ENCODE results near the gene PKNOX1. TPM values are rescaled to one million over a fixed set of nuclear protein-coding genes. Genes with fewer than 3 reads are reported as not detected.
A peak's percentile ranks its signal among the peaks of the same experiment; 100 is the strongest.

The PKNOX1 gene
- total and polyA plus RNA-seq, 9 of the 15 experiments (the other 6 are each of a cell fraction or from before 2014, with no cell fraction given): 8.8 to 25.9 (median 13.2) TPM

DNA sequence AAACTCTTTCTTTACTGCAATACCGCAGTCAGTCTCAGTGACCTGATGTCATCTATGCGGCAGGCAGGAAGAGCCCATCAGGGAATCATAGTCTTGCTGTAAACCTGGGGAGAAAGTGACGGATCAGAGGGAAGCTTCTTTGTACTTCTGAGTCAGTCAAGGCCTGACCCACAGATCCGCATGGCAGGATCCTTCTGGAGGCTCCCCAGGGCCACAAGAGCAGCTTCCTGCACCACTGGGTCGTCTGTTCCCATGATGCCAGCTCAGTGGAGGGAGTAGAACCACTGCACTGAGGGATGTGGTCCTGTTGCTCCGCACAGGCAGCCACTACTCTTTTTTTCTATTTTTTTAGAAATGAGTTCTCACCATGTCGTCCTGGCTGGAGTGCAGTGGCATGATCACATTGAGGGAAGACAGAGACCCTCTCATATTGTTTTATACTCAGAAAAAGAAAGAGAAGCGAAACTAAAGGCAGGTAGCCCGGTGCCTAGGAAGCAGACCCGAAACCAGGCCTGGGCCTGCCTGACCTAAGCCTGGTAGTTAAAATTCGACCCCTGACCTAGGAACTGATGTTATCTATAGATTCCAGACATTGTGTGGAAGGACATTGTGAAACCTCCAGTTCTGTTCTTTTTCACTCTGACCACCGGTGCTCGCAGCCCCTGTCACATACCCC, 42.7 kb upstream of the PKNOX1 start:
- in situ Hi-C loops (cut with MboI): no loop called here
- TF ChIP-seq, protein P1, sequence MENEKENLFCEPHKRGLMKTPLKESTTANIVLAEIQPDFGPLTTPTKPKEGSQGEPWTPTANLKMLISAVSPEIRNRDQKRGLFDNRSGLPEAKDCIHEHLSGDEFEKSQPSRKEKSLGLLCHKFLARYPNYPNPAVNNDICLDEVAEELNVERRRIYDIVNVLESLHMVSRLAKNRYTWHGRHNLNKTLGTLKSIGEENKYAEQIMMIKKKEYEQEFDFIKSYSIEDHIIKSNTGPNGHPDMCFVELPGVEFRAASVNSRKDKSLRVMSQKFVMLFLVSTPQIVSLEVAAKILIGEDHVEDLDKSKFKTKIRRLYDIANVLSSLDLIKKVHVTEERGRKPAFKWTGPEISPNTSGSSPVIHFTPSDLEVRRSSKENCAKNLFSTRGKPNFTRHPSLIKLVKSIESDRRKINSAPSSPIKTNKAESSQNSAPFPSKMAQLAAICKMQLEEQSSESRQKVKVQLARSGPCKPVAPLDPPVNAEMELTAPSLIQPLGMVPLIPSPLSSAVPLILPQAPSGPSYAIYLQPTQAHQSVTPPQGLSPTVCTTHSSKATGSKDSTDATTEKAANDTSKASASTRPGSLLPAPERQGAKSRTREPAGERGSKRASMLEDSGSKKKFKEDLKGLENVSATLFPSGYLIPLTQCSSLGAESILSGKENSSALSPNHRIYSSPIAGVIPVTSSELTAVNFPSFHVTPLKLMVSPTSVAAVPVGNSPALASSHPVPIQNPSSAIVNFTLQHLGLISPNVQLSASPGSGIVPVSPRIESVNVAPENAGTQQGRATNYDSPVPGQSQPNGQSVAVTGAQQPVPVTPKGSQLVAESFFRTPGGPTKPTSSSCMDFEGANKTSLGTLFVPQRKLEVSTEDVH (IDR thresholded peaks at IDR 0.05; ENCODE audit: low read depth, partially characterized antibody): no peak
- peak; percentile 73 for TF ChIP-seq NR2C1 (IDR thresholded peaks at IDR 0.05)
- peak; percentile 85 for TF ChIP-seq NR2C1 (tag; IDR thresholded peaks at IDR 0.05)
- TF ChIP-seq SMARCA4 (IDR thresholded peaks at IDR 0.05): no peak
- TF ChIP-seq SP1 (CRISPR knock-in tag; IDR thresholded peaks at IDR 0.05): no peak
- TF ChIP-seq IFI16 (CRISPR knock-in tag; IDR thresholded peaks at IDR 0.05): no peak
- no peak for TF ChIP-seq POLR2AphosphoS2 (IDR thresholded peaks at IDR 0.05; ENCODE audit: low read length)
- peak; percentile 46; the same call in 1 of the 2 replicates for TF ChIP-seq ZFX (CRISPR knock-in tag; IDR thresholded peaks at IDR 0.05)
- no peak for TF ChIP-seq ZNF212 (CRISPR knock-in tag; IDR thresholded peaks at IDR 0.05)
- TF ChIP-seq NR2C2 (CRISPR knock-in tag; IDR thresholded peaks at IDR 0.05): no peak
- TF ChIP-seq NR2C2 (tag; IDR thresholded peaks at IDR 0.05): peak; percentile 76
- peak; percentile 44 for TF ChIP-seq CEBPB (tag; IDR thresholded peaks at IDR 0.05)
- no peak for TF ChIP-seq ZNF75A (CRISPR knock-in tag; IDR thresholded peaks at IDR 0.05)
- TF ChIP-seq, protein P2, sequence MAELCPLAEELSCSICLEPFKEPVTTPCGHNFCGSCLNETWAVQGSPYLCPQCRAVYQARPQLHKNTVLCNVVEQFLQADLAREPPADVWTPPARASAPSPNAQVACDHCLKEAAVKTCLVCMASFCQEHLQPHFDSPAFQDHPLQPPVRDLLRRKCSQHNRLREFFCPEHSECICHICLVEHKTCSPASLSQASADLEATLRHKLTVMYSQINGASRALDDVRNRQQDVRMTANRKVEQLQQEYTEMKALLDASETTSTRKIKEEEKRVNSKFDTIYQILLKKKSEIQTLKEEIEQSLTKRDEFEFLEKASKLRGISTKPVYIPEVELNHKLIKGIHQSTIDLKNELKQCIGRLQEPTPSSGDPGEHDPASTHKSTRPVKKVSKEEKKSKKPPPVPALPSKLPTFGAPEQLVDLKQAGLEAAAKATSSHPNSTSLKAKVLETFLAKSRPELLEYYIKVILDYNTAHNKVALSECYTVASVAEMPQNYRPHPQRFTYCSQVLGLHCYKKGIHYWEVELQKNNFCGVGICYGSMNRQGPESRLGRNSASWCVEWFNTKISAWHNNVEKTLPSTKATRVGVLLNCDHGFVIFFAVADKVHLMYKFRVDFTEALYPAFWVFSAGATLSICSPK (IDR thresholded peaks at IDR 0.05; ENCODE audit: borderline replicate concordance): no peak
- TF ChIP-seq TEAD4 (IDR thresholded peaks at IDR 0.05; ENCODE audit: low read length): 0 out of 2 replicates have a peak, but pooled peaks have one; percentile 17
- TF ChIP-seq TEAD4 (CRISPR knock-in tag; IDR thresholded peaks at IDR 0.05; ENCODE audit: borderline replicate concordance): no peak
- no peak for TF ChIP-seq CCAR2 (IDR thresholded peaks at IDR 0.05; ENCODE audit: low read depth, low read length)

More for the DNA sequence above, 42.7 kb upstream of the PKNOX1 start:
- Histone ChIP-seq H3K4me1 (replicated peaks in 1 of 2; ENCODE audit: control insufficient read depth in 2 of 2, insufficient read depth in 2 of 2, low read length in 2 of 2) (peaks cover 18 to 20% of the 10 kb centered on the region in 2 experiments; a peak in 4 of 5 replicates), H4K20me1 (replicated peaks; ENCODE audit: control insufficient read depth, insufficient read depth, low read length) (no peaks in the 10 kb centered on the region), H3K79me2 (ENCODE audit: control insufficient read depth, insufficient read depth, low read length) (no peaks in the 10 kb centered on the region), H3K9me3 (replicated peaks; ENCODE audit: control insufficient read depth, insufficient read depth, low read depth, low read length) (no peaks in the 10 kb centered on the region), H3K9me1 (ENCODE audit: control insufficient read depth, insufficient read depth, low read length) (no peaks in the 10 kb centered on the region), H3K9ac (ENCODE audit: insufficient read depth in 1 of 2, low read depth in 2 of 2, low read length in 2 of 2) (peak overlapping the region in 1 of 2 experiments; percentile 49; a peak in 1 of 4 replicates), H2AFZ (ENCODE audit: low read depth, low read length) (no peak overlapping the region), H3K4me3 (no peak overlapping the region), H3K27me3 (ENCODE audit: control insufficient read depth in 2 of 2, insufficient read depth in 2 of 2, low read length in 2 of 2) (no peaks in the 10 kb centered on the region), H3K4me2 (ENCODE audit: insufficient read depth, low read length) (no peak overlapping the region), H3K27ac (ENCODE audit: extremely low read depth, low read depth, low read length) (no peak overlapping the region), H3K36me3 (ENCODE audit: control insufficient read depth, insufficient read depth, low read length) (no peaks in the 10 kb centered on the region)
- POLR2A ChIA-PET: interaction anchor here (0.6 kb wide), 1 partner anchor 14 kb away, joined by 3 read pairs; no protein-coding TSS in a partner anchor
- CTCF ChIA-PET (ENCODE audit: low intra/inter-chr PET ratio): no interaction called here
- BruUV-seq (replicated peaks): no TSS peak
- FAIRE-seq (no peak), ATAC-seq (peak; percentile 10; the same call in 2 of the 3 replicates), DNase-seq (ENCODE audit: extremely low read depth in 1 of 4, low spot score in 3 of 4) (no peak)
- WGBS (ENCODE audit: insufficient coverage, low coverage, missing lambda C conversion rate): 54% methylated on average over 13 of the region's 13 CpGs
- intact Hi-C loops (cut with micrococcal nuclease): no loop called here

Data from K562 (cell line).